Inflammatory macrophage (primary cell): ENCODE results near the gene MIOX.

Experiments used
- DNase-seq, 2 donors: peaks; one replicate each; pipeline ENCODE4 v3.0.0-alpha.2; 2020 to 2022

The MIOX gene

DNA sequence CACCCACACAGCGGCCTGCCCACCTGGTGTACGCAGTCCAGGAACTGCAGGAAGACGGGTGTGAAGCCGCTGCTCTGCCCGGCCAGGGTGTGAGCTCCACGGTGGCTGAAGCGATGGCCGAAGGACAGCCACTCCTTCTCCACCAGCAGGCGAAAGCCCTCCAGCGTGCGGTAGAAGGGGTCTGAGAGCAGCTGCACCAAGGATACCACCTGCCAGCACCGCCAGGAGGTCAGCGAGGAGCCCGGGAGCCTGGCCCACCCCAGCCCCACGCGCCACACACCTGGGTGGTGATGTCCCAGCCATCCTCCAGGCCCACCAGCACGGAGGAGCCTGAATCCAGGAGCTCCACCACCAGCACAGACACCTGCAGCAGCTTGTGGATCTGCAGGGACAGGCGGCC lies 31.5 kb upstream of the MIOX start:
- DNase-seq = no peak

DNA sequence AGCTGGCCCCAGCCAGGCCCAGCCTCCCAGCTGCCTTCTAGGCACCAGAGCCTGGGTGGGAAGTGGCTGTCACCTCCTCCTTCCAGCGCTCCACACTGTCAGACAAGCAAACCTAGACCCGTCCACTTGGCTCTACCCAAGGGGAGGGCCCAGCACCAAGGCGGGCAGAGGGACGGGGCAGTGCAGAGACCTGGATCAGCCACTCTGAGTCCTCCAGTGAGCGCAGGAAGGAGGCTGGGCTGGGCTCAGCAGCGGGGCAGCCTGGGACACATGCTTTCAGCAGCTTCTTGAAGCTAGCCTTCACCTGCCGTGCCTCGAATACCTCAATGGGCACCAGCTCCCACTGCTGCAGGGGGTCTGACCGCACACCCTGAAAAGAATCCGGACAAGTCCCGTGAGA lies 30.6 kb upstream of the MIOX start:
- no peak for DNase-seq

DNA sequence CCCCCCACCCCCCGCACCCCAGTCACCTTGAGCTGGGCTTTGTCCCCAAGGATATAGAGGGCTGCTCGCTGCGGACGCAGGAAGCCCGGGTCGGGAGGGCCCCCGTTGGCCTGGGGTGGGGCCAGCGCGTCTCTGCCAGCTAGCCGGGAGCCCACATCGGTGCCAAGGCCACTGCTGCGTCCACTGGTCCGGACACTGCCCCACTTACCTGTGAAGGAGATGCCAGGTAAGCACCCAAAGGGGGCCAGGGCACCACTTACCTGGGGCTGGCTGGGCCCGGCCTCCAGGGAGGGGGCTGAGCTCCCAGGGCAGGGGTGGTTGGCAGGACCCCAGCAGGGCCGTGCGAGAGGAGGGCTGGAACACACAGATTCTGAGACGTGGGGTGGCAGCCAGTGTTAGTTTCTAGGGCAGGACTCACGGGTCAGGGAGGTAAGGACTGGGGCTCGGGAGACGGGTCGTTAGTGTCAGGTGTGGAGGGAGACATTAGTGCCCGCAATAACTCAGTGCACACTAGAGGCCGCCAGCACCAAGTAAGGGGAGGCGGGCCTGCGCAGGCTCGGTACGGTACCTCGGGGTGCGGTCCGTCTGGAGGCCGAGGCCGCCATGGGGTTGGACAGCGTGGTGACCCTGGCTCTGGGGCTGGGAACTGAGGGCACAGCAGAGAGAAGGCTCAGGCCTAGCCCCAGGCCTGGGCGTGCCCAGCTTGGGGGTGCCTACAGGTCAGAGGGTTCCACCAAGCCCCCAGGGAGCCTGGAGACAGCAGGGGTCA lies 30.0 kb upstream of the MIOX start:
- DNase-seq = no peak

DNA sequence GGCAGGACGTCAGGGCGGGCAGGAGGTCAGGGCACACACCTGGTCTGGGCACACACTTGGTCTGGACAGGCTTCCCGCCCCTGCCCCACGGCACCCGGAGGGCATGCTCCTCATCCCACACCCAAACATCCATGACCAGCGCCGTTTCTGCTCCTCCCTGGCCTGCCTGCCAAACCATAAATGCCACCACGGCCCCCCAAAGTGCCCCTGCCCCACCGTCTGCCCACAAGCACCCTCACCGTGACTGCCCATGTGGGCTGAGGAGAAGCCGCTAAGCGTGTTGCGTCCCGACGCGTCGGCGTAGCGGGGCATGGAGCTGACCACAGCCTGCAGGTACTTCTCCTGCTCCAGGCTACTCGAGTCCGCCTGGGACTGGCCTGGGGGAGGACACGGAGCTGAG lies 27.6 kb upstream of the MIOX start:
- no peak for DNase-seq

DNA sequence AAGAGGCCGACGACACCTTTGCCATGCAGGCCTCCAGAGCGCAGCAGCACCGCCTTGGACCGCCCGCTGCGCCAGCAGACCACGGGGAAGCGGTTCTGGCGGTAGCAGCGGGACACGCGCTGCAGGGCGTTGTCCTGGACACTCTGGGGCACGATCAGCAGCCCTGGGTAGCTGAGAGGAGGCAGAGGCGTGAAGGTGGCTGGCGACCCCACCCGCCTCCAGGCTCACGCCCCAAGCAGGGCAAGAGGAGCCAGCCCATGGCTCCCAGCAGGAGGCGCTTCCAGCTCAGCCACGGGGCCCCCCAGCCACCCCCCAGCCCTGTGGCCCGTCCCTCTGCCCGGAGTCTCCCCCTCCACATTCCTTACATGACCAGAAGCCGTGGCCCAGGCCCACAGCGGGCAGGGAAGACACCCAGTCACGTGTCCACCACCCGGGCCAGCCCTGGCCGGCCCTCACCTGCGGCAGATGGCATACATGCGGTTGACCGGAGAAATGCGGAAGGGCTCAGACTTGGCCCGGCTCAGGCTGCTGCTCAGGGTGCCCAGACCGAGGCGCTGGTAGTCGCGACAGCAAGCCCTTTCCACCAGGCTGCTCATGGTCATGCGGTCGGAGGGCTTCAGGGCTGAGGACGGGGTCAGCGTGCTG lies 27.0 kb upstream of the MIOX start:
- DNase-seq = no peak

DNA sequence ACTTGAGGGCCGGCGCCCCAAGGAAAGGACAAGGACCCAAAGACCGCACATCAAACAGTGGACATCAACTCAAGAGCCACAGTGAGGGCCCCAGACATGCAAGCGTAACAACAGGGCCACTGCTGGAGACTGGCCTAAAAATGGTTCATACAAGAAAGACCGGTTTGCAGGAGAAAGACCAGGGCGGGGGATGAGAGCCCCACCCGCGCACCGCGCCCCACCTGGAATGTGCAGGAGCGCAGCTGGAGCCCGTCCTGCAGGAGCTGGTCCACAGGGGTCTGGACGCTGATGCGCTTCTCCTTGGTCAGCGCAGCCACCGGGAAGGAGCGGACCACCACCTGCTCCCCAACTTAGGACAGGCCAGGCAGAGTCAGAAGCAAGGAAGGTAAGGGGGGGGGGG lies 25.7 kb upstream of the MIOX start:
- no peak for DNase-seq

DNA sequence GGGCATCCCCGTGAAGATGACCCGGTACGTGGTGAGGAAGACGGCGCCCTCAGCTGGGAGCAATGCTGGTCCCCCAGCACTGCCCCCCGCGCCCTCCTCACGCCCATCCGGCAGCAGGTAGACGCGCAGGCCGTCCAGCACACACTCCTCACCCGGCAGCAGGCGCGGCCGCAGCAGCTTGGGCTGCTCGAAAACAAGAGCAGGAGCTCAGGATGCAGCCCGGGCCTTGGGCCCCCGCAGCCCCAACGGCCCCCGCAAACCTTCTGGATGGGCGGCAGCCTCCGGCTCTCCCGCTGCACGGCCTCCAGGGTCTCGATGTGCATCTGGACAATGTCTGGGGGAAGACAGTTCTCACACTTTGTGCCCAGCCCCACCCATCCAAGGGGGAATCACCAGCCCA lies 25.1 kb upstream of the MIOX start:
- DNase-seq = no peak

DNA sequence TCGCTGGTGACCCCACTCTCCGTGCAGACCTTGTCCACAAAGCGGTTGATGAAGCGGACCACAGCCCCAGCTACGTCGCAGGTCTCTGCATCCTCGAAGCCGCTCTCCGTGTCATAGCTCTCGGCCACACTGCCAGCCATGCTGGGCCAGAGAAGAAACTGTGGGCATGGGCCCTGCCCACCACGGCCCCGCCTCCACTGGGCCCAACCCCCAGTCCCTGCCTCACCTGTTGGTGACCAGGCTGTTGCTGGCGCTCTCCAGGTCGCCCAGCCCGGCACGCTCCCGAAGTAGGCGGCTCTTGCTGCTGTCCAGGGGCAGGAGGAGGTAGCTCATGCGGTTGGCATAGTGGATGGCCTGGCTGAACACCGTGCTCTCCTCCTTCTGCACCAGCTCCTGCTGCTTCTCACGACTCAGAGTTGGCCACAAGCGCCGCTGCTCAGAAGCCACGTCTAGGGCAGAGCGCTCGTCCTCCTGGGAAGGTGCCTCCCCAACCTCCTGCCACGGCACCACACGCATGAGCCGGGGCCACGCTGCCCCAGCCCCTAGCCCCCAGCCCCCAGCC lies 24.6 kb upstream of the MIOX start:
- DNase-seq = no peak

DNA sequence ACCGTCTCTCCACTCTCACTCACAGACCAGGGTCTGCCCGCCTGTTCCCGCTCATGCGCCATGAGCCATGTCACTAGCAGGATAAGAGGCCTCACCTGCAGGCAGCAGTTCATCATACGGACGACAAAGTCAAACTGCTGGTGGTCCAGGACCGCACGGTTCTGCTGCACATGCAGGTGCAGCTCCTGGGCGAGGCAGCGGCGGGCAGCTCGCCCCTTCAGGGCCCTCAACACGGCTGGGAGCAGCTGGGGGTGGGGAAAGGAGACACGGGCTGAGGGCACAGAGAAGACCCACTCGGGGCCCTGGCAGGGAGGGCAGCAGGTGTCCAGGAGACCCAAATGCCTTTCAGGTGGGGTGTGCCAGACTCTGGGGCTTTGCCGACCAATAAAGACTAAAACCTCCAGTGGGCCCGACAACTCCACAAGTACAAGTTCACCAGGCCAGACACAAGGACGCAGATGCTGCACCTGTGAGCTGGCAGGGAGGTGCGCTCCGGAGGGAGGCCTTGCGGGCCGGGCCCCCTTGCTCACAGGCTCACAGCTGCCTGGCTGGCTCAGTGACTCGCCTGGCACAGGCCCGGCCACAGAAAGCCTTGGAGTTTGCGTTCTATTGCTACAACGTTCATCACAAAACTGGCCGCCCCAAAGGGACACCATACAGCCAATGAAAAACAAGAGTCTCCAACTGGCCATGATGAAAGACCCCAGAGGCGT lies 23.3 kb upstream of the MIOX start:
- DNase-seq = no peak

DNA sequence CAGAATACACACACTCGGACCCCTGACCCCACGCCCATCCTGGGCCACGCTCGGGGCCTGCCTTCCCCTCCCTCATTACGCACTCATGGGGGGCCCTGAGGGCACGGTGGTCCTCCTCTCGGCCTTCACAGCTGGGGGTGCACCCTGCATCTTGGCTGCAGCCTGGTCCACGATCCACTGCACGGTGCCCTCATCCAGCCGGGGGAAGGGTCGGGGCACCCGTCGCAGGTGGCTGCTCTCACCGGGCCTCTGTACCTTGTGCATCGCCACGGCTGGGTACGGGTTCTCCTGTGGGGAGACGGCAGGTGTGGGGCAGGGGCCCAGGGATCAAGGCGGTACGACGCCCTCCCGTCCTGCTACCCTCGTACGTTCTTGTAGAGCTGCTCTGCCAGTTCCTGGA lies 22.2 kb upstream of the MIOX start:
- DNase-seq = no peak

DNA sequence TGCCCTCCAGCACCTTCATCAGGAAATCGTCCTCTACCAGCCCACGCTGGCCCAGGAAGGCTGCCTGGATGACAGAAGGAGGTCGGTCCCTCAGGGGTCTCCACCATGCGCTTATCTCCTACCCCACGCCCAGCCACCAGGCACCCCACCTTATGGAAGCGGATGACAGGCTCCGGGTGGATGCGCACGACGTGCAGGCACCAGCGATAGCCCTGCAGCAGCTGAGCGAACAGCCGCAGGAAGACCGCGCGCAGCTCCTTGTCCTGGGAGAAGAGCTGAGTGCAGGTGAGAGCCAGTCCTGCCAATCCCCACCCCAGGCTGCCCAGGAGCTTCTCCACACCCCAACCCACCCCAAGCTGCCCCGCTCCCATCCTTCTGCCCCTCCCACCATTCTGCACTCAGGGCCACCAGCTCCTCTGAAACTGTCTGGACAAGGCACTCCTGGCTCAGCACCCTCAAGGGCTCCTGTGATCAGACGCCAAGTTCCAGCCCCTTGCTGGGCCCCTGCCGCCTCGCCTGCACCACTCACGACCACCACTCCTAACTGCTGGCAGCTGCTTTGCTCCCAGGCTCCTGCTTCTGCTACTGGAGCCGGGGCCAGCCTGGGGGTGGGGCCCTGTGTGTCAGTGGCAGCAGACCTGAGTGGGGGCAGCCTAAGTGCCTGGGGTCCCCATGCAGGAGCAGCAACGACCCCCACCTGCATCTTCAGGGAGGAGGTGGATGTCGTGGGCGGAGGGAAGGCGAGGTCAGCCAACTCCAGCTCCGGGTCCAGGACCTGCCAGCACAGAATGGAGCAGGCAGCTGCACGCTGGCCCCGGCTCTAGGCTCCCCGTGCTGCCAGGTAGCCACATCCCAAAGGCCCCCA lies 21.4 kb upstream of the MIOX start:
- DNase-seq = no peak

DNA sequence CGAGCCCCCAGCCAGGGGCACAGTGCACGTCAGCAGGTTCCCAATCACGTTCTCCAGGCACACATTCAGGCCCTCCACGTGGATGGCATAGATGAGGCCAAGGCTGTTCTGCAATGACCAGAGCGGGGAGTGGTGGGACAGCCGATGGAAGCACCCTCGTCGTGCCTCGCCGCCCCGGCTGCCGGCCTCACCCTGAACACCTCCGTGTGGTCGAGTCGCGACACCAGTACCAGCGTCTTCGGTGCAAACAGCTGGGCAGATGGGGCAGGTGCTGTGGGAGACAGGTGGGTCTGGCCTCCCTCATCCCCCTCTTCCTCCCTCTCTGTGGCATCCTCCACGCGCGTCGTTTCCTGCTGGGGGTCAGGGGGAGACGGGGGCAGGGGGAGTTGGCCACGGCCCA lies 19.3 kb upstream of the MIOX start:
- no peak for DNase-seq

DNA sequence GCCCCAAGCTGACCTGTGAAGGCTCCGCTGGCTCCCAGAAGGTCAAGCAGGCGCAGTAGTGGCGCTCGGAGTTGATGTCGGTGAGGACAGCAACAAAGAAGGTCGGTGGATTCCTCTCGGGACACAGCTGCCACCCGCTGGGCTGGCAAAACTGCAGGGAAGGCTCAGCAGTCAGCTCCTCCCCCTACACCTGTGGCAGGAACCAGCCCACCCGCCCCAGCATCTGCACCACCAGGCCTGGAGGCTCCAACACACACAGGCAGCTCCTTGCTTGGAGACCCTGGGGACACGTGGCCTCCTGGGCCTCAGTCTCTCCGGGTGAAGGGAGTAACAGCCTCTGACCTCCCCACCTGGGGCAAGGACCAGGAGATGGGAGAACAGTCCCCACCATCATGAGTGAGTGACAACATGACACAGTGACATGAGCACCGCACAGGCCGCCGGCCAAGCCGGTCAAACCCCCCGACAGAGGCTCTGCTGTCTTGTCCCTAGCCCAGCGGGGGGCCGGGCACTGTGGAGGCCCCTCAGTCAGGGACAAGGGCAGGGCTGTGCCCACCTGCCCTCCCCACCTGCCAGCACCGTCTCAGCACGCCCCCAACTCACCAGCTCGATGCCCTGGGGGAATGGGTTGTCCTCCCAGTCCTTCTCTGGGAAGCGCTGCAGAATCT lies 18.8 kb upstream of the MIOX start:
- no peak for DNase-seq

DNA sequence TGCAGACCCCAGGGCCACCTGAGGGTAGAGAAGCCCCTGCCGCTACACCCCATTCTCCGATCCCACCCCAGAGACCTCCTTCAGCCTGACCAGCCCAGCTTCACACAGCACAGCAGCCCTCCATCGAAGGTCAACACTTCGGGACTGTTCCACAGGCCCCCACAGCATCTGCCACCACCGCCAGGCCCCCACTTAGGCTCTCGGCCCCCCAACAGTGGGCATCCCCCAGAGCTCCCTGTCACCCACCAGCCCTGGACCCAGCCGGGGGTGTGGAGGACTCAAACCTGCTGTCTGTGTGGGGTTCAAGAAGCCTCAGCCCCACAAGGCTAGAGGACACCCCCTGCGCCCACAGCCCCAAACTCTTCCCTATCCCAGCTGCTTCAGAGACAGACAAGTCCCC lies 18.0 kb upstream of the MIOX start:
- no peak for DNase-seq

DNA sequence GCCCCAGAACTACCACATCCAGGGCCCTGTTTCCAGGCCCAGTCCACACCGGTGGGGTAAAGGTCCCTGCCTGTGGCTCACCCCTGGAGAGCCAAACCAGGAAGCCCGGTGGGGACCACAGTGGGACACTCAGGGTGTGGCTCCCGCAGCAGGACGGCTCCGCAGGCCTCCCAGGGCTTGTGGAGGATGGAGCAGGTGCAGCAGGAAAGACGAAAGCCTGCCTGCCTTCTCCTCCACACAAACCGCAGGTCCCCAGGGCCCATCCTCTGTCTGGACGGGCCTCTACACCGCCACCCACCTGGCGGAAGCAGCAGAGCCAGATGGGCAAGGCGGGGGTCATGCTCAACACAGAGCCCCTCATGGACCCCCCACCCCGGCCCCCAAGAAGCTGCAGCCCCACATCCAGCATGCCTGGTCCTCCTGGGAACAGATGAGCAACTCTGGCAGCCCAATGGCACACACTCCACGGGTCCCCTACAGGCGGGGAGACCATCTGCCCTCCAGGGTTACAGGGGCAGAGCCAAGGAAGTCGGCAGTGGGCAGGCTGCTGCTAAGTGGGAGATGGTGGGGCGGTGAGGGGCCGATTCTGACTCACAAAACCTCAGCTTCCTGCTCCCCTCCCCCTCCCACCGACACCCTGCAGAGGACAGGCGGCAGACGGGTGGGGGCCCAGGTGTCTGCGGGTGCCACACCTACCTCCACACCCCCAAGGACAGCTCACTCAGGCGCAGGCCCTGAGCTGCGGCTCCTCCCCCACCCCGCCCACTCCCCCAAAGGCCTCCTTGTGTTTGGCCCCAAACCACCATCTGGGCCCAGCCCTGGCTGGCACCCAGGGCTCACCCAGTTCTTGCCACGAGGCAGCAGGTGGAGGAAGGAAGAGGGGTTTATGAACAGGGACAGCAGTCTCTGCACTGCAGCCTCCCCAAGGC lies 17.0 kb upstream of the MIOX start:
- peak in 1 of 2 donors; percentile 28 for DNase-seq

DNA sequence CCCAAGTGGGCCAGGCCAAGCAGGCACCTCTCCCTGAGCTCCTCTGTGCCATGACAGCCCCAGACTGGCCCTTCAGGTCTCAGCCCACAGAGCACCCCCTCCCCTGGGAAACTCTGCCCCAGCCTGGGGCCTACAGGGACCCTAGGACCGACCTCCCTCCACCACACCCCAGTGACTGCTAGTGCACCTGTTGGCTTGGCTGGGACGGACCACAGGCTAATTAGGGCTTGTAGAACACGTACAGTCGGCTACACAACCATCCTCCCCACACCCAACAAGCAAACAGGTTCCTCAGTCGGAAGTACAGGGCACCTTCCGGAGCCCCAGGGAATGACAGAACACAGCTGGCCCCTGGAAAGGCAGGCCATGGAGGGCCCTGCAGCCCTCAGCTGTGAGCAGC lies 16.2 kb upstream of the MIOX start:
- no peak for DNase-seq

DNA sequence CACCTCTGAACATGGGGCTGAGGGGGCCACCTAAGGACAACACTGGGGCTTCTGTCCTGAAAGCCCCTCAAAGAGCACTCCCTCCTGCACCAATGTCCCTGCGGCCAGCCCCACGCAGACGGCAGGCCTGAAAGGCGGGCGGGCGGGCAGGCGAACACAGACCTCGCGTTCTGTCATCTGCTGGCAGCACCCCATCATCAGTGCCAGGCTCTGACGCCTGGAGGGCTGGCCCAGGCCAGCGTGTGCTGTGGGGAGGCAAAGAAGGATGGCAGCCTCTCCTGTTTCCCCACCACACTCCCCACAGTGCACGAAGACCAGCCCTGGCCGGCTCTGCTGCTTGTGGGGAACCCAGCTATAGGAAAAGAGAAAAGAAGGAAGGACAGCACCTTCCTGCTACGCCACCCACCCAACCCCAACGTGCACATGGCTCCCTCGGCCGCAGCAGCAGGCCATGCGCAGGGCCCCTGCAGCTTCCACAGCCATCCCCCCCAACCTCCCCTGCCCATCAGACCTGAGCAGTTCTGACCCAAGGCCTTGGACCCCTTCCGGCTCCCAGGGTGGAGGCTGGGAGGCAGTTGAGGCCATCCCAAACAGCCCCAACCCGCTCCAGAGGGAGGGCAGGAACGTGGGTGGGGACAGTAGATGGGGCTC lies 15.3 kb upstream of the MIOX start:
- peak in 1 of 2 donors; percentile 22 for DNase-seq

DNA sequence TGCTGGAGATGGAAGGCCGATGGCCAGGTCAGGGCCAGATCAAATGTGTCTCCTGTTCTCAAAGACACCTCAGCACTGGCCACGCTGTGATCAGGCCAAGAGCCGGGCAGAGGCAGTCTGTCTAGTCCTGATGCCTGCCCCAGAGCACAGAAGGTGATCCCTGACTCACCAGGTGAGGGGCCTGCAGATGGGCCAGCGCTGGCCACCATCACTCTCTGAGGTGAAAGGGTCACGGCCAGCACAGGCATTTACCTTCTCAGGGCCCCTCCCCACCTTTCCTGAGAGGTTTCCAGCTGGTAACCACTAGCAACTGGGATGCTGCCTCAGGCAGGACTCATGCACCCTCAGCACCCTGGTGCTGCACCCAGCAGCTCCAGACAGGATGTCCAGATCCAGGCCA lies 14.7 kb upstream of the MIOX start:
- no peak for DNase-seq

DNA sequence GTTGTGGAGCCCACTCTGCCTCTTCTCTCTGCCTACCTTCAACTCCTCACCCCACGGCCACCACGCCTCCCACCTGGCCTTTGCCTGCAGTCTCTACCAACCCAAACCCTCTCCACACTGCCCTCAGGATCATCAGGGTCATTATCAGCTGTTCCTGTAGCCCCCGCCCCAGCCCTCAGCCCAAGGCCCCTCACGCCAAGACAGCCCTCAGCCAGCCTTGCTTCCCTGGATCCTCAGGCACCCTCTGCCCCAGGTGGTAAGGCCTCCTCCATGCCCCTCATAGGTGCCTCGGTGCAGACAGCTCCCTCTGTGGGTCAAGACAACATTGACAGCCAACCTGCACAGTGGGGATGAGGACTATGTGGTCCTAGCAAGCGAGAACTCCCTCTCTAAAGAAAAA lies 13.6 kb upstream of the MIOX start:
- no peak for DNase-seq
